ENCODE measurements around the gene NTSR1.

Gene NTSR1

DNA sequence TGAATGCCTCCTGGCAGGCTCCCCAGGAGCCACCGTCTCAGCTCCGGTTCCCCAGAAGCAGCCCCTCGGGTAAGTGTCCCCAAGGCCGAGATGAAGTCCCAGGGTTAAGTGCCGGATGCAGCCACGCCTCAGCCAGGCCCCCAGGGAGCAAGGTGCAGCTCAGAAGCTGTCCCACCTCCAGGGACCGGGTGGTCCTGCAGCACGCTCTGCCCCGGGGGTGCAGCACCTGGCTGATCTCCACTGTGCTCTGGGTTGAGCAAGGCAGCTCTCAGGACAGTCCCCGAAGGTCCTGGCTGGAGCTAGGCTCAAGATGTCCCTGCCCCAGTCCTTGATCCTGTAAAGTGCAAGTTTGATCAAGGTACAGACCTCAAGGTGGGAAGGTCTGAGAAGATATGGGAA is 15.1 kb upstream of the NTSR1 start:
- DNase-seq (ENCODE audit: low read depth in 4 of 4, low spot score in 1 of 4), result no peak

DNA sequence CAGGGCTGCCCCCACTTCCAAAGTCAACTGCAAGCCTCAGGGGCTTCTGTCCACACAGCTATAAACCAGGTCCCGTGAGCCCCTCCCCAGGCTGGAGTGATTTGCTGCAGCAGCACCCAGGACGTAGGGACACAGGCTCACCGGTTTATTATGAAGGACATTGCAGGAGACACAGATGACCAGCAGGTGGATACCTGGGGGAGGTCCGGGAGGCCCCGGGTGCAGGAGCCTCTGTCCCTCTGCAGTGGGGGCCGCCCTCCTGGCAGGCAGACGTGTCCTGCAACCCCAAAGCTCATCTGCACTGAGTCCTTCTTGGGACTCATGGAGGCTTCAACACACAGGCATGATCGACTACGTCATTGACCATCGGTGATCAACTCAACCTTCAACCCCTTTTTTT is 14.5 kb upstream of the NTSR1 start:
- DNase-seq (ENCODE audit: low read depth in 4 of 4, low spot score in 1 of 4), result no peak

DNA sequence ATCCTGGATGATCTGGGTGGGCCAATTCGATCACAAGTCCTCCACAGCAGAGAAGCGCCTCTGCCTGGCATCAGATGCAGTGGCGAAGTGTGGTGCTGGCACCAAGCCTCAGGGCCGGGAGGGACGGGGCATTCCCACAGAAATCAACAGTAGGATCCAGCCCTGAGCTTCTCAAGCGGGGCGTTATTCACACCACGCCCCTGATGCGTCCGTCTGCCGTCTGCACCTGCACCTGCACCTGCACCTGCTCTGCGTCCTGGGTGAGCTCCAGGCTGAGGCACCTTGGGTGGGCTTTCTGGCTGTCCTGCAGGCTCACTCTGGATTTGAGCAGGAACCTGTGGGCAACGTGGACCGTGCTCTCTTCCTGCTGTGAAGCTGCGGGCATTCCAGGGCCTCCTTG is 13.8 kb upstream of the NTSR1 start:
- DNase-seq (ENCODE audit: low read depth in 4 of 4, low spot score in 1 of 4), result no peak

DNA sequence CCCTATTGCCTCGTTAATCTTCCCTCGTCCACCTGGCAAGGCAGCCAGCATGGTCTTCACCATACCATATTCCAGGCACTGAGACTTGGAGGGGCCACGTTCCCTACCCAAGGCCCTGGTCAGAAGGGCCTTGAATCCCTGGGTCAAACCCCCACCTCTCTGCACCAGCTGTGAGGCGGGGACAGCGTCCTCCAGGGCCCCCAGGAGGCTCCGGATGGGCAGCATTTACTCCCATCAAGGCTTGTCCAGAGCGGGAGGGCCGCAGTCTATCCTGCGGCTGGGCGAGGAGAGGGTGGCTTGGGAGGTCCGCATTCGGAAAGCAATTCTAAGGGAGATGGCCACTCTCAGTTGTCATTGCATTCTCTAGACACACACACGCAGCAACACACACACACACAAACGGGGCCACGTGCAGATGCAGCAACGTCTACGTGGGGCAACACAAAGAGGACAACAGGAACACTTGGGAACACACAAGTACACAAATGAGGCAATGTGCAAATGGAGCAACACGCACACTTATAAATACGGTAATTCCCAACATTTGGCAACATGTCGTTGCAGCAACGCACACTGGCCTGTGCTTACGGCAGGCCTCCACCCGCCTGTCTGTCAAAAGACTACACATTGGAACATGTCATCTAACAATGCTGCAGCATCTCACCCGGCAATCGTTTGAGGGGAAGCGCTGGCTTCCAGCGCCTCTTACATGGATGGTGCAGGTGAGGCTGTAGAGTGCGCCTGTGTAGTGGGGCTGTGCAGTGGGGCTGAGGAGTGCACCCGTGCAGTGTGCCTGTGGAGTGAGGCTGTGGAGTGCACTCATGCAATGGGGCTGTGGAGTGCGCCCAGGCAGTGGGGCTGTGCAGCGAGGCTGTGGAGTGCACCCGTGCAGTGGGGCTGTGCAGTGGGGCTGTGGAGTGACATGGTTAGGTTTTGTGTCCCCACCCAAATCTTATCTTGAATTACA is 12.9 kb upstream of the NTSR1 start:
- DNase-seq (ENCODE audit: low read depth in 4 of 4, low spot score in 1 of 4), result no peak

DNA sequence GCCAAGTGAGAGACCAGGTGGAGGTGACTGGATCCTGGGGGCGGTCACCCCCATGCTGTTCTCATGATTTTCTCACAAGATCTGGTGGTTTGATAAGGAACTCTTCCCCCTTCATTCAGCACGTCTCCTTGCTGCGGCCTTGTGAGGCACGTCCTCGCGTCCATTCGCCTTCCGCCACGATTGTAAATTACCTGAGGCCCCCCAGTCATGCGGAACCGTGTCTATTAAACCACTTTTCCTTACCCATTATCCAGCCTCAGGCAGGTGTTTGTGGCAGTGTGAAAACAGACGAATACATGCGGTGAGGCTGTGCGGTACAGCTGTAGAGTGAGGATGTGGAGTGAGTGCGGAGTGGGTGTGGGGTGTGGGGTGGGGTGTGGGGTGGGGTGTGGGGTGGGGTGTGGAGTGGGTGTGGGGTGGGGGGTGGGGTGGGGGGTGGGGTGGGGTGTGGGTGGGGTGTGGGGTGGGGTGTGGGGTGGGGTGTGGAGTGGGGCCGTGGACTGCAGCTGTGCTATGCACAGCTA is 12.1 kb upstream of the NTSR1 start:
- DNase-seq (ENCODE audit: low read depth in 4 of 4, low spot score in 1 of 4), result no peak

DNA sequence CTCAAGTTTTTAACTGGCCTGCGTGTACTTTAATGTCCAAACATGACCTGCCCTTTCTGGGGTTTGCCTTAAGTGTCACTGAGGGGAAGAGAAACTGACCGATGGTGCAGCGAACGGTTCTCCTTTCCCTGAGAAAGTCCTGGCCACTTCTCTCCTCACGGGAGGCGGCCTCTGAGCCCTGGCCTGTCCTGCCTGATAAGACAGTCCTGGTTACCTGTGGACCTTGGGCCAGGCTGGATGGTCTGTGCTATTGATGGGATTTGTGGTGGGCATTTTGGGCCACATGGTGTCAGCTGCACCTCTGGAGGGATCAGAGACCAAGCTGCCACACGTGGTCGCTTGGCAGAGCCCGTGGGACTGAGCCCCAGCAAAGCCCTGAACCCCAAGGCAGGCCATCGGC is 11.6 kb upstream of the NTSR1 start:
- no peak for DNase-seq (ENCODE audit: low read depth in 4 of 4, low spot score in 1 of 4)

DNA sequence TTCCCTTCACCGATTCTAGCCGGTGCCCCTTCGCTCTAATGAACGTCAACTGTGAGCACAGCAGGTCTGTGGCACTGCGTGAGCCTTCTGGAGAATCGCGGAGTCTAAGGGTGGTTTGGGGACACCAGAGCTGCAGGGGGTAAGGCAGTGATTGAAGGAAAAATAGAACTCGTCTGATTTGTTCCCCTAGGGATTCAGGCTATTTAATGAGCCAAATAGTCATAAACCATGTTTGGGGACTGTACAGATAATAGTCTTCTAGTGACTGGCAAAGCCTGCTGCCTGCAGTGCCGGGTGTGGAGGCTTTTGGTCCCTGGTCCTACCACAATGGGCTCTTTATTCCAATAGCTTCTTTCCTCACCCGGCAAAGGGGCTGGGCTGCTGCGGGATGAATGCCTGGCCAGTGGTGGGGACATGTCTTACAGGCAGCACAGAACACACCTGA is 11.1 kb upstream of the NTSR1 start:
- DNase-seq (ENCODE audit: low read depth in 4 of 4, low spot score in 1 of 4), result no peak

DNA sequence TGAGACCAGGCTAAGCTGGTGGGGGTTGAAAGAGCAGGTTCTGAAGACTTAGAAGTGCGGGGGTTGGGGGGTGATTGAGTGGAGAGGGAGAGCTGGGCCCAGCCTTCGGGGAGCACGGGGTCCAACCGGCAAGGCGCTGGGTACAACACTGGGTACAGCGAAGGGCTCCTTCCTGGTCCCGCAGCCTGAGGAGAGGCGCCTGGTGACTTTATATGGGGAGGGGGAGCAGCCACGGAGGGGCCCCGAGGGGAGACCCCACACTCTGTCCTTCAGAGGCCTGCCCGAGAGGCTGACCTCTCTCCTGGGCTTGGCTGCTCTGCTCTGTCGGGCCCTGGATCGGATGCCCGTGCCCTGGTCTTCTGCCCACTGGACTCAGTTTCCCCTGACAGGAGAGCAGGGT is 10.4 kb upstream of the NTSR1 start:
- no peak for DNase-seq (ENCODE audit: low read depth in 4 of 4, low spot score in 1 of 4)

DNA sequence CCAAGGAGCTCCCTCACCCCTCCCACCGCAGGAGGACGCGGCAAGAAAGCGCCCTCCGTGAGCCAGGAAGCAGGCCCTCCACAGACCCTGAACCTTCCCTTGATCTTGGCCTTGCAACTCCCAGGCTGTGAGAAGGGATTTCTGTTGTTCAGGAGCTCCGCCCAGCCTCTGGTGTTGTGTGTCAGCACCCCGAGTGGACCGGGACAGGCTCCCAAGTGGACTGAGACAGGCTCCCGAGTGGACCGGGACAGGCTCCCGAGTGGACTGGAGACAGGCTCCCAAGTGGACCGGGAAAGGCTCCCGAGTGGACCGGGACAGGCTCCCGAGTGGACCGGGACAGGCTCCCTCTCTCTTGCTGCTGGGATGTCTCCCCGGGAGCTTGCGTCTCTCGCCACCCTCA is 9.3 kb upstream of the NTSR1 start:
- no peak for DNase-seq (ENCODE audit: low read depth in 4 of 4, low spot score in 1 of 4)

DNA sequence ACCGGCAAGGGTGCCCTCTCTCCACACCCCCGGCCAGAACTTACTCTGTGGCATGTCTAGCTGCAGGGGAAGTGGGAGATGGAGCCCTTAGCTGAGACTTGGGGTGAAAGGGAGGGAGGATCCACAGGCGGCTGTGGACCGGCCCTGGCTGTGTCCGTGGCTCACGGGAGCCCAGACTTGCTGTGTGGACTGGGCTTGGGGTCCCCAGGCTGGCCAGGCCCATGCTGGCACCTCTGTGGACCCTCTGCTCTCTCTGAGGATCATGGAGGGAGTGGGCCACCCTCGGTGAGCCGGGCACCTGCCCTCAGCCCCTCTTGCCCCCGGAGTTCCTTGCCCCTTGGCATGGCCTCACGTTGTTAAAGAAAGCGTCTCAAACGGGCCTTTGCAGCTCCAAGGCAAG is 8.9 kb upstream of the NTSR1 start:
- DNase-seq (ENCODE audit: low read depth in 4 of 4, low spot score in 1 of 4), result no peak

DNA sequence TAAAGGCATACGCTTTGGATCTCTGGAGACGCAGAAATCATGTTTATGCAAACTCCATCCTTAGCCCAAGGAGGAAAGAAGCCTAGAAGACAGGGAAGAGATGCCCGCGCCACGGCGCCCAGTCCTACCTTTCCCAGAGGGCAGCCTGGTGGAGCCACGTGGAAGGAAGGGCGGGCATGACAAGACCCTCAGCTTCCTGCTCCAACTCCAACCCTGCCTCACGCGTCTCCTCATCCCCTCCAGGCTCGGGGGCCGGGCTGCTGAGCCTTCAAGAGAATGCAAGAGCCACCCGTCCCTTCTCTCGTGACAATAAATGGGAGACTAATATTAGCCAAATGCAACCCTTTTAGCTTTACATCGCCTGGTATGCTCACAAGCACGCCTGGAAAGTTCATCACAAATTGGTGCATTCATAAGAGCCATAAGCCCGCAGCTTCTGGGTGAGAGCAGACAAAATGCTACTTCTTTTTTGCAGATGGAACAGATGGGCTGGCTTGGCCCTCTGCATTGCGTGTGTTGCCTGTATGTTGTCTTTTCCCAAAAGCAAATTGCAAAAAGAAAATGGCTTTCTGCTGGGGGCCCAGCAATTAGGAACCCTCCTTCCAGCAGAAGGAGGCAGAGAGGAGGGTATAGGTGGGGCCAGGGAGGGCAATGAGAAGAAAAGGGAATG is 8.2 kb upstream of the NTSR1 start:
- no peak for DNase-seq (ENCODE audit: low read depth in 4 of 4, low spot score in 1 of 4)

DNA sequence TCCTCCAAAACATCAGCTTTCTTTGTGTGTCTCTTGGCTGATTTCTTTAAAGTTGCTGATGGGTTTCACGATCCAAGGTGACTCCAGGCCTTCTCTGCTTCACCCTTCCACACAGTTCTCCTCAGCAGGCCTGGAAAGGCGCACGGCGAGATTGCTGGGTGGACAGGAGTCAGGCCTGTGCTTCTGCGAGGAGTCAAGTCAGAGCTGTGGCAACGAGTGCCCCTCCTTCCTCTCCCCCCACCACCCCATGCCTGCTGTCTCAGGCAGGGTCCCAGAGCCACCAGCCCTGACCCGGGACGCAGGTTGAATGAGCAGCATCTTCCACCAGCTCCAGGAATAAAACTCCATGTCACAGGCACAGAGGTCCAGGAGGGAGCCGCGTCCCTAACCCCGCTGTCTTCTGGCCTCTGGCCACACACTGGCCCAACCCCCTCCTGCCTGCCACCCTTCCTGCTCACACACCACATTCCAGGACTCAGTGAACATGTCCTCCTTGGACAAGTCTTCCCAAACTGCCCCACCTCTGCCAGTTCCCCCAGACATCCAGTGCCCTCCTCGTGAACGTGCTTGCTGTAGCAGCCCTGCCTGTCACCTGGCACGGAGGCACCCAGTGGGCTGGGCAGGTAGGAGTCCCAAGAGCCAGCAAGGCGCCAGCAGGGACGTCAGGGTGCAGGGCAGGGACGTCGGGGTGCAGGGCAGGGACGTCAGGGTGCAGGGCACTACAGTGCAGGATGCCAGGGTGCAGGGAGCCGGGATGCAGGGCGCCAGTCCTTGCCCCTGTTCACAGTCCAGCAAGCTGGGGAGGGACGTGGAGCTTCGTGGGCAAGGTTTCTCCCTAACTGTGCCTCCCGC is 7.2 kb upstream of the NTSR1 start:
- DNase-seq (ENCODE audit: low read depth in 4 of 4, low spot score in 1 of 4), result no peak

DNA sequence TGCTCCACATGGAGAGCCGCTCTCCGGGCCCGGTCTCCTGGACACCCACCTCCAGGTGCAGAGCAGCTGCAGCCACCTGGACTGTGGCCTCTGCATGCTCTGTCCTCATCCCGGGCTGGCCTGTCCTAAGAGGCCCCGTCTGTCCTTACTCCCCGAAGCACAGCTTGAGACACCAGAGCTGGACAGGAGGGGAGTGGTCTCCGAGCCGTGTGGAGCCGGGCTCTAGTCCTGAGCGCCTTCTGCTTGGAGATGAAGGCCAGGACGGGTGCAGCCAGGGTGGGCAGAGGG is 6.7 kb upstream of the NTSR1 start:
- DNase-seq (ENCODE audit: low read depth in 4 of 4, low spot score in 1 of 4), result no peak

DNA sequence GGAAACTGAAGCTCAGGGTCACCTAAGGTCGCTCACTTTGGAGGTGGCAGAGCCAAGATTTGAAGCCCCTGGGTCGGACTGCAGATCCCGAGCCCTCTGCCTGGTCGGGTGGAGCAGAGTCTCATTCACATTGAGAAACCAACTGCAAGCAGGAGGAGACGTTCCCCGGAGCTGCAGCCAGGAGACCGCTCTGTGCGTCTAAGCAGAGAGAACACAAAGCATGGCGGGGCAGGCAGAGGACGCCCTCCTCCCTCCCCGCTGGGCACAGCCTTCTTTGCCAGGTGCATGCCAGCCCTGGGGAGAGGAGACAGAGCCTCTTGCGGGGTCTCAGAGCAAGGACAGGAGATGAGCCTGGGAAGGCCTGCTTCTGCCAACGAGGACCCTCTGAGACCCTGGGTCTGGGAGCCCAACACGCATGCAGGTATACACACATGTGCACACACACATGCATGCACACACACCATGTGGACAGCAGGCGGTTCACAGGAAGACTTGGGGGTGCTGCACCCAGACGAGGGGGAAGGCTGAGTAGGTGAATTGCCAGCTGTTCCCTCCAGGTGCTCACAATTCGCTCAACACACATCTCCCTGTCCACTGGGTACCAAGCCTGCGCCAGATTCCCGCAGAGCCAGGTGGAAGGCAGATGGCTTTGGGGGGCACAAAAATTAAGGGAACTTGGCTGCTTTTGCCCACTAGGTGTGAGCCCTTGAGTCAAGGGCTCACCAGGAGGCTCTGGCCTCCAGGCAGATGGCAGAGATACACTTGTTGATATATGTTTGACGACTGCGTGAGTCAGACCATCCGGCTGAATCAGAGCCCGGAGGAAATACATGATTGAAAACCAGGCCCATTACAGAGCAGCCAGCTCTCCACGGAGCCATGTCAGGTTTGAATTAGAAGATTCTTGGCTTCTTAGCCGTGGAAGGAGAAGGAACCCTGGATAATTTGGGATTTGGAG is 5.5 kb upstream of the NTSR1 start:
- DNase-seq (ENCODE audit: low read depth in 4 of 4, low spot score in 1 of 4), result no peak

DNA sequence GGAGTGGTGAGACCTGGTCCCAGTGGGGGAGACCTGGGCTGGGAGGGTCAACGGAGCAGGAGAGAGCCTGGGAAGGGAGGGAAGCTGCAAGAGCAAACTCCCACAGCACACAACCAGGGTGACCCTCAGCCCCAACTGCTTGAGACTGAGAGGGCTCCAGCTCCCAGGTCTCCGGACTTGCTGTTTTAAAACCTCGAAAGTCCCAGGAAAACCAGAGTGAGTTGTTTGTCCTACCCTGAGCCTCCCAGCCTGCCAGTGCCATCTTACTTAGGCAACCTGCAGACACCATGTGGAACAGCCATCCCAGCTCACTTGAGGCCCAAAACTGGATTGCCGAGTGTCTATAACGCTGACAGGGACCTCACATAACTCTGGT is 4.8 kb upstream of the NTSR1 start:
- no peak for DNase-seq (ENCODE audit: low read depth in 4 of 4, low spot score in 1 of 4)

DNA sequence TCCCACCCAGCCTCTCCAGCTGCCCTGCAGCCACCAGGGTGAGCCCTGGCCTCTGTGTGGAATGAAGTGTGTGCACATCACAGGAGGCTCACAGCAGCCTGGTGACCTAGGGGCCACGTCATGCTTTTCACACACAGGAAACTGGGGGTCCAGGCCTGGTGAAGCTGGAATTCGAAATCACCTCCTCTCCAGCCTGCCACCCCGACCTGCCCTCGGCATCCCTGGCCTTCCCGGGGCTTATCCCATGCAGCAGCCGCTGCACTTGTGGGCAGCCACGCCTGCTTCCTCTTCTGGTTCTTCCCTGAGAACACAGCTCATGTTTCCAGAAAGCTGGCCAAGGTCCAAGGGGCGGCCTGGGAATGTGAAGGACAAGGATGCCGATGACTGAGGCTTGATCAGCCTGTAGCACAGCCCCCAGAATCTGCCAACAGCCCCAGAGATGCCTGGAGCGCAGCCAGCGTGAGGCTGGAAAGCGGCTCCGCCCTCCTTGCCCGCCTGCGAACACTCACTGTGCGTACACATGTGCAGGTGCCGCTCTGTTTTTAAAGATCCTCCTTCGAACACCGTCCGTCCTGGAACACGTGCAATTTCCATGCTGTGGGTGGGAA is 4.2 kb upstream of the NTSR1 start:
- no peak for DNase-seq (ENCODE audit: low read depth in 4 of 4, low spot score in 1 of 4)

DNA sequence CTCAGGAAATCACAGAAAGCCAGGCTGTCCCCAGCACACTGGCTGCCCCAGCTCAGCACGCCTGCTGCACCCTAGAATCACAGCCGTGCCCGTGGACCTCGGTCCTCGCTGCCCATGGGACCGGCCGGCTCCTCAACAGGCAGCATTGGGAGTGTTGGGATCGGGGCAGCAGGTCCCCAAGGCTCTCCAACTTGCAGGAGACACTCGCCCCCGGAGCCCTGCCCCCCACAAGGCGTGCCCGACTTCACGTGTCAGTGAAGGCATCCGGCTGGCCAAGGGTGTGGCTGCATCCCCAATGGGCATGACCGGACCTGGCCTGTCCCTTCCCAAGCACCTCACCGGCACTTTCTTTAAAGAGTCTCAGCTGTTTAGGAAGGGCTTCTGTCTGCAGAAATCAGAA is 3.0 kb upstream of the NTSR1 start:
- DNase-seq (ENCODE audit: low read depth in 4 of 4, low spot score in 1 of 4), result no peak

DNA sequence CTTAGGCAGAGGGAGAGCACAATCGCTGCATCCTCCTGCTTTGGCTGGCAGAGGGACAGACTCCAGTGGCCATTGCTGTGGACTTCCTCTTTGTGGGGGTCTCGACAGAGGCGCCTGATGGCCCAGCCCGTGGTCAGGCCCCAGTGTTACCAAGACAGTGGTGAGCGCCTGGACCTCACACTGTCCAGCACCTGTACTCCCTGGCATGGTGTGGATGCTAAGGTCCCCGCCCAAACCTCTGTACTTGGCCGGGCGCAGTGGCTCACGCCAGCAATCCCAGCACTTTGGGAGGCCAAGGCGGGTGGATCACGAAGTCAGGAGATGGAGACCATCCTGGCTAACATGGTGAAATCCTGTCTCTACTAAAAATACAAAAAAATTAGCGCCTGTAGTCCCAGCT is 2.3 kb upstream of the NTSR1 start:
- no peak for DNase-seq (ENCODE audit: low read depth in 4 of 4, low spot score in 1 of 4)

DNA sequence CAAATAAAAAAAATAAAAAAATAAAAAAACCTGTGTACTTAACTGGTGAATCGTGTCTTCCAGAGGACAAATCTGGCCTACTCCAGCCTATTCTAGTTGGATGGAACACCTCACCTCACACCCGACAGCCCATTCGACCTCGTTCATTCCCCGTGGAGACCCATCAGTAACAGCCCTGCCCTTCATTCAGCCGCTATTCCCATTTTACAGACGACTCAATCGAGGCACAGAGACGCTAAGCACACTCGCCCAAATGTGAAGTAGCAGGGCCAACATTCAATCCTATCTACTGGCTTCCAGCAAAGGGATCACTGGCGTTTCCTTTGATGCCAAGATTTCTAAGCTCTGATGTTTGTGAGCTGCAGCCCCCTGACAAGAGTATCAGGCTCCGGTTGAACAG is 1.8 kb upstream of the NTSR1 start:
- DNase-seq (ENCODE audit: low read depth in 4 of 4, low spot score in 1 of 4), result no peak

DNA sequence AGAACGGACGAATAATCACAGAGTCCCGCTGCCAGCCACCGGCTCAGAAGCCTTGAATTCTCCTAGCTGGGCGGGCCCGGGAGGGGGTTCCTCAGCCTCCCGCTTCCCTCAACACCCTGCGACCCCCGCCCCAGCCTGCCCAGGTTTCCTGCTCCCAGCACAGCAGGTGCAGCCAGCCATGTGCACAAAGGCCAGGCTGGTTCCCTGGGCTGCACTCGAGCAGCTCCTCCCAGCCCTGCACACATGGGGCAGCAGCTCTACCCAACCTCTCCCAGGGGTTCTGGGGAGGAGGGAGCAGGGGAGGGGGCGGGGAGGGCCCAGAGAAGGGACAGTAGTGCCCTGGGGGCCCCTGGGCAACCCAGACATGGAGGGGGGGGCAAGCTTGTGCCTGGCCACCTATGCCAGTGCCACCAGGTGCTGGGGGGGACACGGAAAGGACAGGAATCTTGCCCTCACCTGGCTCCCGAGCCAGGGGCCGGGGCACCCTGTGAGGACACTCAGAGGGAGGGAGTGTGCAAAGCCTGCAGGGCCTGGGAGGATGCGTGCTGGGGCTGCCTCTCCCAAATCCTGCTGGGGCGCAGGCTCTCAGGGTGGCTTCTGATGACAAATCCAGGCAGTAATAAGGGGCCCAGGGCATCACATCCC is 1.2 kb upstream of the NTSR1 start:
- no peak for DNase-seq (ENCODE audit: low read depth in 4 of 4, low spot score in 1 of 4)

Data from stimulated activated CD4-positive, alpha-beta T cell treated with anti-CD3 and anti-CD28 coated beads, Interleukin-1b, Interleukin-23, amount 100 ng/mL, for 24 hours (primary cell).